GM18499 (cell line): ENCODE data around the gene TMEM108.
A peak's percentile ranks its signal among the peaks of the same experiment; 100 is the strongest.

Experiments used
- ATAC-seq: cut with Tn5 transposase; IDR thresholded peaks from one replicate; pipeline ENCODE4 v1.9.1; 2021; ENCODE audit warnings: moderate number of reproducible peaks; ENCODE audit not compliant: insufficient read depth, unreplicated experiment

Gene TMEM108

DNA sequence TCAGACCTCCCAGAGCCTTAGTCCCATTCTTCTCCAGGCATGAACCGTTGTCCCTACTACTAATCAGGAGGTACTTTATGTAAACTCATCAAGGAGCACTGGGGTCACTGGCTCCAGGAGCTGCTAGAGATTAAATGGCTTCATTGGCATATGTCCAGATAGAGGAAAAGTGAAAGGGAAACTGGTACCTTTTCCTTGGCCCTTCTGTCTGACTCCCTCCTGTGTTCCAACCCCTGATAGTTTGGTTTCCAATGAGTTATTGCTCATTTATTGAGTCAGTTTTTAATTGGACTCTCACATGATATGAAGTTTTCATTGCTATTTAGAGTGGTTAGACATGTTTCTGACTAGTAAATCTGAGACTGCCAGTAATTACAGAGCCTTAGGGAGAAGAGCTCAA, 231.2 kb downstream of the TMEM108 start:
- ATAC-seq: no peak

- no peak for ATAC-seq
These were observed 232.4 kb downstream of the TMEM108 start for GRCh38 chr3:133270631-133271030.

DNA sequence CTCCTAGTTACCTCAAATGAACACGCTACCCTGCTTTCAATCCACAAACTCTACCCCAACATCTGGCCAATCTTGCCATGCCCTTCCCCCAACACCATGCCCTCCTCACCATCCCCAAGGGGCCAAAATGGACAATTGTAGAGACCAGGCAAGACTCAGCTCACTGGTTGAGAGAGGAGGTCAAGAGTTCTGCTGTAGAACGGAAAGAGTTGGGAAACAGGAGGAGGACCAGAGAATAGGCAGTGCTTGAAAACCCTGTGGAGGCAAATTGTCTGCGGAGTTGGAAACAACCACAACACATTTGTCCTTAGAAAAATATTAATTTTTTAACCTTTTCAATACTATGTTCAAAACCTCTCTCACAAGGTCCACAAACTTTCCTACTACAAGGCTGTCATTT, 232.9 kb downstream of the TMEM108 start:
- ATAC-seq: no peak

- no peak for ATAC-seq
These were observed 233.3 kb downstream of the TMEM108 start for GRCh38 chr3:133271539-133271938.

DNA sequence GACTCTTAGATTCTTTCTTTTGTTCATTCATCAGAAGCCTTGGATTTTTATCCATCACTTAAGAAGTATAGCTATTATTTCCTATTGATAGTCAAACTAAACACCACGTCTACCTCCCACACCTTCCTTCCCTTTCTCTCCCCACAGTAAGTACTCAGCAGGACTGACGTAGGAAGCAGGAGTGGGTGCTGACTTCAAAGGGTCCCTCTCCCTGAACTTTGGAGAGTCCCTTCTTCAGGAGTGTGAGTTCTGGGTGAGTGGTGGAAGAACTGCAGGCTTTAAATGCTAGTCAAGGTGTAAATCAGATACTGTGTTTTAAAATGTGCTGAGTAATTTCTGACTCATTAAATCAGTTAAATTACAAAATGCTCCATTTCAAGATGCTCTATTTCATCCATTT, 235.2 kb downstream of the TMEM108 start:
- ATAC-seq: no peak

- no peak for ATAC-seq
These were observed 236.3 kb downstream of the TMEM108 start for GRCh38 chr3:133274477-133274876.

DNA sequence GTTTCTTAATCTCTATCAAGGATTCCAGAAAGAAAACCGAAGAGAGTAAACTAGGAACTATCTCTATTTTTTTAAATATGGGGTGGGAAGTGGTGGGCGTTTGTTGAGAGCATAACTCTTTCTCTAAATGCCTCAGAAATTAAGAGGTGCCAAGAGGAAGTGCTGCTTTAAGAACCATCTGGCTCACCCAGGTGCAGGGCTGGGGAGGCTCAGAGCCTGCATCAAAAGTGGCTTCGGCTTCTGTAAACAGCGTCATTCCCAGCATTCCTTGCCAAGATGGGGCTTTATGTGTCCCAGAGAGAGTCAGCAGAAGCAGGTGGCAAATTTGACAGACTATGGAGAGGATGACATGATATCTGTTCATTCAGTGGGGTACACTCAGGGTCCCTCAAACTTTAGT, 238.4 kb downstream of the TMEM108 start:
- no peak for ATAC-seq

DNA sequence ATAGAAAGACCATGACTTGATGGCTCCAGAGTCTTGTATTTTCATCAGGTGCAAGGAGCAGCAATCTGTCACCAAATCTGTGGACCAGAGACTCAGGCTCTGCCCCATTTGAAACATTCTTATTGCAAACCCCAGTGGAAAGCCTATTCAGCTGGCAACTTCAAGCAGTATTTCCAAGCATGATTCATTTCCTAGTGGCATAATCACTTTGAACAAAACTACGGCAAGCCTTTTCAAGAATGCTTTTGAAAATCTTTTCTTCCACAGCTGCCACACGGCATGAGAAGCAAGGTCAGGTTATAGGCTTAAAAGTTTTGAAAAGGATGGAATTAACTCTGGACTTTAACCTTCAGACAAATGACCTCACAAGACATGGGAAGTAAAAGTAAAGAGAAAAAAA, 239.6 kb downstream of the TMEM108 start:
- ATAC-seq: no peak

DNA sequence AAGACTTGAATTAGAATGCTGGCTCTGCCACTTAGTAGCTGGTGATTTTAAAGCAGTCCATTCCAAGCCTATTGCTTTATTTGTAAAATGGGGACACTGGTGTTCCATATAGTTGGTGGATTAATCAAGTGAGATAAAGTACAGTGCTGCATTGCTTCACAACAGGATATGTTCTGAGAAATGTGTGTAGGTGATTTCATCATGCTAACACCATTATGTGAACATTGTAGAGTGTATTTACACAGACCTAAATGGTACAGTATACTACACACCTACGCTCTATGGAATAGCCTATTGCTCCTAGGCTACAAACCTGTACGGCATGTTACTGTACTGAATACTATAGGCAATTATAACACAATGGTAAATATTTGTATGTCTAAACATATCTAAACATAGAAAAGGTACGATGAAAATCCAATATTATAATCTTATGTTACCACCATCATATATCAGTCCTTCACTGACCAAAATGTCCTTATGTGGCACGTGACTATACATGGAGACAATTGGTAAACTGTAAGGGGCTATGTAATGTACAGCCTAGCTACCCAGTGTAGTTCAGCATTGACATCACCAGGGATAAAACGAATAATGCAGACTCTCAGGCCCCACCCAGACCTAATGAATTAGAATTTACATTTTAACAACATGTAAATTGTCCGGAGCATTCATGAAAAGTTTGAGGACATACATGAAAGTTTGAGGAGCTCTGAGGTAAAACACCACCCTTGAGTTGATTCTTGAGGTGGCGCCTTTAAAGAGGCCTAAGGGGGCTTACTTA, 240.3 kb downstream of the TMEM108 start:
- no peak for ATAC-seq

- ATAC-seq: no peak
These were observed 242.4 kb downstream of the TMEM108 start for GRCh38 chr3:133280586-133280985.

DNA sequence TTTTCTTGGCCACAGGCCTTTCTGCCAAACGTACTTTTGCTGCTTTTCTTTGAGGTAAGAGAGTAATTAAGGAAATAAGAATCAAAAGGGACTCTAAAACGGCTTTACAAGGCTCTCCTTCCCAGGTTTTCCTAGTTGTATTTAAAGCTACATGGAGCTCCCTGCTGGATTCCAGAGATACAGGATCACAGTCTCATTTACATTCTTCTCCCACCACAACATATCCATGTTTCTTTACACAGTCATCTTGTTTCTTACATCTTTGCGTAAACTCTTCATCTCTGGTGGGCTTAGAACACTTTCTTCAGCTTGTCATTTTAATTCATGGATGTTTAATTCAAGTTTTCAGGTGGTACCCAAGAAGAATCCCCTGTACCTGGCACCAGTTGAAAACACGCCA, 244.0 kb downstream of the TMEM108 start:
- no peak for ATAC-seq

GRCh38 chr3:133283958-133284807, 246.0 kb downstream of the TMEM108 start:
- no peak for ATAC-seq

GRCh38 chr3:133289322-133289721, 251.1 kb downstream of the TMEM108 start:
- ATAC-seq: no peak

GRCh38 chr3:133292296-133292695, 254.1 kb downstream of the TMEM108 start:
- no peak for ATAC-seq

DNA sequence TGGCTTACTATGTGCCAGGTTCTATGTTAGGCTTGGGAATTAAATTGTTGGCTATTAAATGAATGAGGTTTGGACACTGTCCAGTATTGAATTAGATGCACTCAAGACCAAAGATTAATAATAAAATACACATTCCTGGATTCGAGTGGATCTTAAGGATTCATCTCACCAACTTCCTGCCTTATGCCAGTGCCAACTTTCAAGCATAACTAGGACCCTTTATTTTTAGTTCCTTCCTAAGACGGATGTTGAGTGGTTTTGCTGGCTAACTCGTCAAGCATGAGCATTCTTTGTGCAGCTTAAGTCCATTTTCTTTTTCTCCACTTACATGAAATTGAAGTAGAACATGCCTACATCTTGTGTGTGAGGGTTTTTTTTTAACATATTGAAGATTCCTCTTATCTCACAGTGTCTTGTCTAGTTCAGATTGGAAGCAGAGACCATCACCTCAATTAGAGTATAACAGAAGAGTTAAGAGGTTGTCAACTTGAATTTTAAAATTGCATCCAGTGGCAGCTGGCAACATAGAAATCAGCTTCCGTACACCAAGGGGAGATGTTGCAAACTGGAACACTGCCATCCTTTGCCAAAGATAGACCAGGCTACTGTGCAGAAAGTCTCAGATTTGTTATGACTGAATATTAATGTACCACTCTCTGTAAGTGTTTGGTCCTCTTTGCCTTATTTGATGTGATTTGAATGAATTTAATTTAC, 255.4 kb downstream of the TMEM108 start:
- ATAC-seq: no peak

- no peak for ATAC-seq
These were observed 256.1 kb downstream of the TMEM108 start for GRCh38 chr3:133294253-133294652.

- peak; percentile 89 for ATAC-seq
These were observed 257.2 kb downstream of the TMEM108 start for GRCh38 chr3:133295199-133295901.

DNA sequence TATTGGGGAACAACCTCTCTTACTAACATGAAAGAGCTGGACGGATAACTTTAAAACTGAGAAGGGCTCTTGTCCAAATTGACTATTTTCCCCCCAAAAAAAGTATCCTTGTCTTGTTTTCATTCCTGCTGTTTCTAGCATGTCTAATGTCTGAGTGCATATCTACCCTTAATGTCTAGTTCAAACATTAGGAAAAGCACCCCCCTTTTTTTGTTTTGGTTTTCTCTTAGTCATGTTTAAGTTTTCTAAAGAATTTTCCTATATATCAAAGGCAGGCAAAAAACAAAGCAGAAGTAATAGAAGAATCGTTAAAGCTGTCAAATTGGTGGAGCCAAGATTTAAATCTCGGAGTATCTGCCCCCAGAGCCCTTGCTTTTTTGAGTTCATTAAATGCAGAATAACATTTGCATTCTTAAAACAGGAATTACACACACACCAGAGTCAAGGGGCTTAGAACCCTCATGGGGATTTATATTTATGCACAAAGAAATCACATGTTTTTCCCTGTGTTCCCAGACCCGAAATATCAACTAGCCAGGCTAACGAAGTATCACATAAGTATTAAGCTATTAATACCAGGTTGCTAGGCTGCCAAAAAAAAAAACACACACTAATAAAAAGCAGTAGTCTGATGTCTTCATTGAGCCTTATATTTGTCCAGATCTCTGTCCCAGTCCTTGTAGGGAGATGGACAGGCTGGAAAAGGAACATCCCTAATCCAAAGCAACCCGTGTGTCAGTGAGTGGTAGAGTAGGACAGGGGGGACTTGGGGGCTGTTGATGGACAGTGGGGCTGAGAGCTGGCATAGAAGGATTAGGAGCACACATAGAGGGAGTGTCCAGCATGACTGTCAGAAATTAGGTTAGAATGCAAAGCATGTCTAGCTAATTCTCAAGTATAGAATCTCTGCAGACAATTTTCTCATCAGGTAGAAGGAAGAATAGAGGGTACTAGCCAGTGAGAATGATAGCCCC, 258.0 kb downstream of the TMEM108 start:
- ATAC-seq: no peak

DNA sequence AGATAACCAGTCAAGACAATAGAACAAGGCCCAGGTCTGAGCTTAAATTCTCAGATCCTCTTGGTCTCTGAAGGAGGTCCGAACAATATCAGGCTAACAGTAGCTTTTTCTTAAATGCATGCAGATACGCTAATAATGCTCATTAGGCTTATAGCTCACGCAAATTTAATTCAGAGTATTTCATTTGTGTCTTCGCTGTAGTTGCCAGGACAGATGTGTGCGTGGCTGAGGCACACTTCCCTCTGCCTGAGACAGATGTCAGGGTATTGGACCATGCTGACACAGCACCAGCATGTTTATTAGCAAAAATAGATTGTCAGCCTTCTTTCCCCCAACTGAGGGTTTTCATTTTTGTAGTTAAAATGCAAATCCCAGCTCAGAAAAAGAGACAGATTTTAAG, 258.8 kb downstream of the TMEM108 start:
- ATAC-seq: no peak
